Pancreas (tissue), 10 donors: ENCODE data around the gene SLC22A4. TPM values are rescaled to one million over a fixed set of nuclear protein-coding genes. Genes with fewer than 3 reads are reported as not detected.

Experiments used
- ATAC-seq, 4 donors: fragments of 200-7000 bp; cut with Tn5 transposase; one replicate each; pipeline versions ENCODE4 v1.8.0 to v1.9.1; 2020; ENCODE audit warnings: mild to moderate bottlenecking in 4 of 4, moderate library complexity in 4 of 4
- DNase-seq, 6 donors: peaks; one replicate each; pipeline ENCODE4 v3.0.0-alpha.2; 2020
- FAIRE-seq: peaks from 2 replicates; lab custom pipeline; 2012; peaks lifted over from hg19 to GRCh38; lab: Jason Lieb, UNC
- H3K27ac ChIP-seq, 4 donors: fragments of 200-600 bp; sonication (generic); 1 replicate in 3 of 4; 2 replicates in 1 of 4; pipeline versions ENCODE4 v1.5.0 to v1.8.0; 2020
- H3K27me3 ChIP-seq, 4 donors: fragments of 200-600 bp; one replicate each; pipeline ENCODE4 v1.8.0; 2021
- H3K36me3 ChIP-seq, 3 donors: fragments of 200-600 bp; sonication (generic) in 1 of 3; one replicate each; pipeline versions ENCODE4 v1.5.0 to v1.8.0; 2020 to 2021
- H3K4me1 ChIP-seq, 3 donors: fragments of 200-600 bp; one replicate each; pipeline ENCODE4 v1.8.0; 2021
- H3K4me3 ChIP-seq, 4 donors: fragments of 200-600 bp; sonication (generic) in 2 of 4; one replicate each; pipeline versions ENCODE4 v1.5.0 to v1.8.0; 2020 to 2021
- H3K9me3 ChIP-seq, 4 donors: fragments of 200-600 bp; one replicate each; pipeline ENCODE4 v1.8.0; 2021
- CTCF ChIP-seq, 4 donors: fragments of 200-600 bp; sonication (generic) in 3 of 4; IDR thresholded peaks; one replicate each; pipeline versions ENCODE4 v1.5.0 to v1.8.0; 2021; ENCODE audit warnings: antibody characterized with exemption in 4 of 4
- WGBS, 2 donors: extraction: QIAGEN DNeasy Blood & Tissue Kit; methylation state at CpG; one replicate each; pipeline ENCODE4 v1.1.7; 2013; 5-methylcytosine and 5-hydroxymethylcytosine counted together
- intact Hi-C, 3 donors: fragments of 100-400 bp; cut with DNase I; formaldehyde crosslinking; loops; one replicate each; pipeline versions ENCODE4 v1.11.1 to v1.14.2; 2022
- microRNA-seq, 2 donors: library from miRNA; unstranded; fragments of <30 nt; microRNA quantifications; one replicate each; pipeline versions ENCODE4 to v1.1.0, GENCODE V29; 2019 to 2020
- polyA plus RNA-seq, 2 donors: library from polyadenylated mRNA; stranded (reverse); fragments of 200-250 nt; gene quantifications; one replicate each; pipeline ENCODE4 v1.2.3, GENCODE V29; 2013
- total RNA-seq, 6 donors: library from RNA; stranded (reverse); fragmentation: NEBNext Ultra II Directional in 4 of 6; extraction: Animal tissue kit (Norgen Biotek cat#: 25700) in 4 of 6; gene quantifications; one replicate each; pipeline versions ENCODE4 v1.2.1 to v1.2.4, GENCODE V29; 2021 to 2023
- donor health status: healthy with polysubstance abuse.
- donor health status: DM: no; HTN: no; CAD: no; lungs with moderate emphysema.
- donor health status: DM: no; HTN: no; CAD: no.
- donor health status: control.
- donor health status: control.
- donor health status: Bipolar disorder and iron deficiency.
- donor health status: DM: yes; HTN: yes; CAD: no.
- donor health status: DM: no; HTN: no; CAD: no.
- donor health status: DM: no; HTN: no; CAD: no.
- donor health status: DM: yes; HTN: yes; CAD: no.

SLC22A4 gene
- total and polyA plus RNA-seq, 8 donors, result 0.08 to 0.92 (median 0.33) TPM

GRCh38 chr5:132391870-132392269, 97.7 kb downstream of the SLC22A4 start:
- no peak for TF ChIP-seq CTCF (IDR thresholded peaks at IDR 0.05)
- DNase-seq, result no peak
- Histone ChIP-seq H3K9me3 (no peaks in the 10 kb centered on the region), H3K36me3 (peaks cover 0 to 30% (median 11%) of the 10 kb centered on the region in 3 donors), H3K27me3 (no peaks in the 10 kb centered on the region), H3K4me3 (no peak overlapping the region), H3K4me1 (peaks cover 0 to 27% (median 4%) of the 10 kb centered on the region in 3 donors), H3K27ac (no peak overlapping the region)
- no peak for ATAC-seq
- no peak for FAIRE-seq
- intact Hi-C loops, result no loop called here

- H3K9me3 ChIP-seq, result no peaks in the 10 kb centered on the region
- H3K27me3 ChIP-seq, result no peaks in the 10 kb centered on the region
- peaks cover 0 to 22% (median 4%) of the 10 kb centered on the region in 3 donors for H3K4me1 ChIP-seq
- no peak for ATAC-seq
- H3K36me3 ChIP-seq, result peaks cover 0 to 30% (median 11%) of the 10 kb centered on the region in 3 donors
- DNase-seq, result no peak
- no peak overlapping the region for H3K27ac ChIP-seq
- no peak overlapping the region for H3K4me3 ChIP-seq
- 85 to 87% methylated on average over 8 of the region's 8 CpGs for WGBS, 2 donors
- TF ChIP-seq CTCF (IDR thresholded peaks at IDR 0.05), result no peak
- intact Hi-C loops, result no loop called here
- no peak for FAIRE-seq
Observed at GRCh38 chr5:132392411-132392810, 98.2 kb downstream of the SLC22A4 start.

GRCh38 chr5:132392978-132393825, 99.0 kb downstream of the SLC22A4 start:
- peaks cover 0 to 14% (median 4%) of the 10 kb centered on the region in 3 donors for H3K4me1 ChIP-seq
- no peaks in the 10 kb centered on the region for H3K27me3 ChIP-seq
- FAIRE-seq, result no peak
- no peak for TF ChIP-seq CTCF (IDR thresholded peaks at IDR 0.05)
- peaks cover 0 to 30% (median 11%) of the 10 kb centered on the region in 3 donors for H3K36me3 ChIP-seq
- no peak for DNase-seq
- H3K27ac ChIP-seq, result no peak overlapping the region
- H3K9me3 ChIP-seq, result no peaks in the 10 kb centered on the region
- H3K4me3 ChIP-seq, result no peak overlapping the region
- 91% methylated on average over 6 of the region's 6 CpGs for WGBS, 2 donors
- no peak for ATAC-seq
- intact Hi-C loops, result no loop called here

Small RNA genes within 50 kb of the gene (microRNA-seq; reads per million reads assigned to microRNA genes)
- 0 to 0.59 reads per million in 2 donors for gene MIR3936

Other genes starting within 250 kb of the SLC22A4 start
- gene IL3, start 233.7 kb upstream of the SLC22A4 start, total RNA-seq, result not detected
- not detected for gene IL3, start 233.7 kb upstream of the SLC22A4 start, polyA plus RNA-seq
- under 1 TPM in 1 of 6 donors, not detected in 5; 0.19 TPM for gene CSF2, start 220.6 kb upstream of the SLC22A4 start, total RNA-seq
- not detected for gene CSF2, start 220.6 kb upstream of the SLC22A4 start, polyA plus RNA-seq
- 10 to 100 TPM; 52.8 to 85.7 (median 64.3) TPM for gene P4HA2, start 66.5 kb upstream of the SLC22A4 start, total RNA-seq
- 10 to 100 TPM; 28.3 to 34.7 TPM for gene P4HA2, start 66.5 kb upstream of the SLC22A4 start, polyA plus RNA-seq
- 1 to 10 TPM in 5 of 6 donors, under 1 TPM in 1; 0.83 to 6.6 (median 1.9) TPM for gene PDLIM4, start 36.7 kb upstream of the SLC22A4 start, total RNA-seq
- gene PDLIM4, start 36.7 kb upstream of the SLC22A4 start, polyA plus RNA-seq, result 10 to 100 TPM in 1 of 2 donors, 1 to 10 TPM in 1; 3.3 to 10.7 TPM
- 10 to 100 TPM in 2 of 6 donors, 1 to 10 TPM in 4; 5.5 to 13.1 (median 7.8) TPM for gene SLC22A5, start 75.3 kb downstream of the SLC22A4 start, total RNA-seq
- 10 to 100 TPM in 1 of 2 donors, 1 to 10 TPM in 1; 7.1 to 12.2 TPM for gene SLC22A5, start 75.3 kb downstream of the SLC22A4 start, polyA plus RNA-seq
- gene IRF1, start 196.4 kb downstream of the SLC22A4 start, total RNA-seq, result 10 to 100 TPM in 4 of 6 donors, 1 to 10 TPM in 2; 7.0 to 28.0 (median 11.1) TPM
- 10 to 100 TPM in 1 of 2 donors, 1 to 10 TPM in 1; 8.5 to 30.8 TPM for gene IRF1, start 196.4 kb downstream of the SLC22A4 start, polyA plus RNA-seq
- not detected for gene IL5, start 249.1 kb downstream of the SLC22A4 start, total RNA-seq
- not detected for gene IL5, start 249.1 kb downstream of the SLC22A4 start, polyA plus RNA-seq